CD4-positive, alpha-beta T cell treated with Interferon gamma for 1 hour (primary cell): Measurements from ENCODE around the gene RDH14.

Experiments used
- DNase-seq: peaks from one replicate; pipeline ENCODE4 v3.0.0-alpha.2; 2020

RDH14 gene

DNA sequence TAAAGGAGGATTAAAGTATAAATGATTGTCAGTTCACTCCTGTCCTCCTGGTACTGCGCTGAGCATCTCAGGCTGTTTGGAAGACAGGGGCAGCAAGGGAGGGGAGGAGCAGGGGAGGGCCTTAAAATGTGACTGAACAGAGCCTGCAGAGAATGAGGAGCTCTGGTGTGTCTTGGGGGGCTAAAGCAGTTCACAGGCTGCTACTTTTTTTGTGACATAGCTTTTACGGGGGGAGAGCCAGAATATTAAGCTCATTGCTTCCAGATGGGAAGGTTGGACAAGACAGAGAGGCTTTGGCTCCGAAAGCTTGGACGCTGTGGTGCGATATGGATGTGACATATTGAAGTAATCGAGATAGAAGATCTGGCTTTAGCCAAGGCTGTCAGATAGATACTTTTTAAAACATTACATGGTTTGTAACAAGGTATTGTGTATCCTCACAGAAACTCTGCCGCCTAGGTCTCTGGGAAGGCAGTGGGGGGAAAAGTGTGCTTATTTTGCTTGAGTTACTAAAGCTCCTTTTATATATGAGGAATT, 40.5 kb downstream of the RDH14 start:
- no peak for DNase-seq

- DNase-seq, result no peak
Measured at GRCh38 chr2:18518116-18519111, 42.0 kb downstream of the RDH14 start.

GRCh38 chr2:18517386-18517785, 43.1 kb downstream of the RDH14 start:
- DNase-seq, result no peak

DNA sequence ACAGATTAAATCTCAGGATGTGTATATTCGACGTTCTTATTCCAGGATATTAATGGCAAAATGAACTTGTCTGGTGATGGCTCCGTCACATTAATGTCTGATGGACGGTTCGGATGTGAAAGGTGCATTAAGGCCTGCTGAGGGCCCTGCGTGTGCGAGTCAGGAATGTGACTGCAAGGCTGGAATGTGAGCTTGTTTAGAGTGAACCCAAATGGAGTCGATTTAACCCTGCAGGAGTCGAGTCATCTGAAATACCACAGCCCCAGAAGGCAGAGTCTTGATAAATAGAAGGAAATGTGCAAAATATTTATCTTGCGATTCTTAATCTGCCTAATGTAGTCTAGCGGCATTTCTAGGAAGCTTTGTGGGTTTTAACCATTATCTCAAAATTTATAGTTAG, 44.3 kb downstream of the RDH14 start:
- DNase-seq, result no peak

DNA sequence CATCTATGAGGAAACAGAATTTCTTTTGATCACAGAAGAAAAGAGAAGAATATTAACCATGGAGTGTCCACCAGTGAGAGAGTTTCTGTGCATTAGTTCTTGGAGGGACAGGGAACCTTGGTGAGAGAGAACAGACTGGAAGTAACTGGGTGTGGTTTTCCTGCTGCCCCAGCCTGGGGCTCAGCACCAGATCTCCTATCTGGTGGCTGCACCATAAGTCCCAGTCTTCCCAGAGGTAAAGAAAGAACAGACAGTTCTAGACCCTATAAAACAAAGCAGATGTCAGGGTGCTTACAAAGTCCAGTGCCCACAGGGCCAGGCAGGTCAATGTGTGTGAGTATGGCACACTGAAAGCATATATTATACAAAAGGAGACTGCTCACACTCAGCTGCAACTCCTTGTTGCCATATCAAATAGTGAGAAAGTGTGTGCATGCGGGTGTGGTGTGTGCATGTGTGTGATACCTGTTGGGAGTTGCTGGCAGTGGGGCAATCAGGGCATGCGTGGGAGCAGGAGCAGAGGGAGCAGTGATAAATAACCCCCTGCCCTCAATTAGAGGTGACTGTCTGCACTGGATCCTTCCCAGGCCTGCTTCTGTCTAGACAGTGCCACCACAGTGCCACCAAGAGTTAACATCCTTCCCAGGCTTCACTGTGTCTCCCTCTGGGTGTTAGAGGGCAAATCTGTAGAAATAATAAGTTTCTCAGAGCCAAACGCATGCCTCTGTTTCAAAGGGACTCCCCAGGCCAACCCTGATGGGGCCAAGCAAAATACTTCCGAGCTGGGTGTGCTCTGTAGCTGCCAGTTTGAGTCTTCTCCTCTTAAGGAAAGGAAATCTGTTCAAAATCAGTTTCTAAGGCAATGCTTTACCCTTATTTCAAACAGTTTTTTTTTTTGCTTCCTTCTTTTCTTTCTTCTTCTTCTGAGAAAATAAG, 45.7 kb downstream of the RDH14 start:
- DNase-seq, result no peak

- DNase-seq, result no peak
Measured at GRCh38 chr2:18510775-18511174, 49.7 kb downstream of the RDH14 start.

DNA sequence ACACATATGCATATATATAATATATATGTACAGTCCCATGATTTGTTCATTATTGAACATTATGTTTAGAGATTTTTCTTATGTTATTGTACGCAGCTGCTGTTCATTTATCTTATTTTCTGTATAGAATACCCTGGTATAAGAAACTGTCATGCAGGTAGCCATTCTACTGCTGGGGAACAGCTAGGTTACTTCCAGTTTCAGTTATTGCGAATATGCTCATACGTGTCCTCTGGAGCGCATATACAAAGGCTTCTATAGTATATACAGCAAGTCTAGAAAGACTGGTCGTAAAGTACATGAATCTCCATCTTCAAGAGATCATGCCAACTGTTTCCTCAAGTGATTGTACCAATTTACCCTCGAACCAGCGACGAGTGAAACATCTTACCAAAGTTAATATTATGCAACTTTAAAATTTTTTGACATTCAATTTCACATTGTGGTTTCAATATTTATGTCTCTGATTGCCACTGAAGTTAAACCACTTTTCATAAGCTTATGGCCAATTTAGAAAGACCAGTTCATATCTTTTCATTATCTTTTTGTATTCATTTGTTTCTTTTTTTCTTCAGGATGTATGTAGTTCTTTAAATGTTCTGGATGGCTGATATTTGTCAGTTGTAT, 53.5 kb downstream of the RDH14 start:
- no peak for DNase-seq

GRCh38 chr2:18505703-18506341, 54.6 kb downstream of the RDH14 start:
- DNase-seq, result no peak
